ENCODE data around the gene RBM26.
"Not testable (repeated sequence)": the region's sequence is repeated elsewhere in the genome, so short reads cannot be mapped to it uniquely, and the experiment has no call there.

DNA sequence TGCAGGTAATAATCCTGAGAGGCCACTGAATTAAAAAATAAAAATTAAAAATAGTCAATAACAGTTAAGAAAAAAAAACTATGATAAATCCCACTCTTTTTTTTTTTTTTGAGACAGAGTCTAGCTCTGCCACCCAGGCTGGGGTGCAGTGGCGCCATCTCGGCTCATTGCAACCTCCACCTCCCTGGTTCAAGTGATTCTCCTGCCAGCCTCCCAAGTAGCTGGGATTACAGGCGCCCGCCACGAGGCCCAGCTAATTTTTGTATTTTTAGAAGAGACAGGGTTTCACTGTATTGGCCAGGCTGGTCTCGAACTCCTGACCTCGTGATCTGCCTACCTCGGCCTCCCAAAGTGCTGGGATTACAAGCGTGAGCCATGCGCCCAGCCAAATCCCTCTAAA is 56.4 kb downstream of the RBM26 start:
- TF ChIP-seq POLR2A (IDR thresholded peaks at IDR 0.05), result not testable (repeated sequence)
- TF ChIP-seq, protein P1, sequence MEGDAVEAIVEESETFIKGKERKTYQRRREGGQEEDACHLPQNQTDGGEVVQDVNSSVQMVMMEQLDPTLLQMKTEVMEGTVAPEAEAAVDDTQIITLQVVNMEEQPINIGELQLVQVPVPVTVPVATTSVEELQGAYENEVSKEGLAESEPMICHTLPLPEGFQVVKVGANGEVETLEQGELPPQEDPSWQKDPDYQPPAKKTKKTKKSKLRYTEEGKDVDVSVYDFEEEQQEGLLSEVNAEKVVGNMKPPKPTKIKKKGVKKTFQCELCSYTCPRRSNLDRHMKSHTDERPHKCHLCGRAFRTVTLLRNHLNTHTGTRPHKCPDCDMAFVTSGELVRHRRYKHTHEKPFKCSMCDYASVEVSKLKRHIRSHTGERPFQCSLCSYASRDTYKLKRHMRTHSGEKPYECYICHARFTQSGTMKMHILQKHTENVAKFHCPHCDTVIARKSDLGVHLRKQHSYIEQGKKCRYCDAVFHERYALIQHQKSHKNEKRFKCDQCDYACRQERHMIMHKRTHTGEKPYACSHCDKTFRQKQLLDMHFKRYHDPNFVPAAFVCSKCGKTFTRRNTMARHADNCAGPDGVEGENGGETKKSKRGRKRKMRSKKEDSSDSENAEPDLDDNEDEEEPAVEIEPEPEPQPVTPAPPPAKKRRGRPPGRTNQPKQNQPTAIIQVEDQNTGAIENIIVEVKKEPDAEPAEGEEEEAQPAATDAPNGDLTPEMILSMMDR (IDR thresholded peaks at IDR 0.05), result not testable (repeated sequence)

Data from testis (tissue), 2 donors.